BE2C (cell line): ENCODE data around the gene SLC4A7.

Source experiments
- DNase-seq: peaks from one replicate; pipeline ENCODE4 v3.0.0-alpha.2; 2020
- H3K27me3 ChIP-seq: fragments of 250-450 bp; sonication (Bioruptor Pico); 2 replicates; pipeline ENCODE4 v1.5.1; 2020; ENCODE audit warnings: mild to moderate bottlenecking
- H3K36me3 ChIP-seq: fragments of 250-450 bp; sonication (Bioruptor Pico); 2 replicates; pipeline ENCODE4 v1.5.1; 2020; ENCODE audit warnings: mild to moderate bottlenecking
- H3K4me1 ChIP-seq: fragments of 250-450 bp; sonication (Bioruptor Pico); 2 replicates; pipeline ENCODE4 v1.5.1; 2020
- H3K4me3 ChIP-seq: 2 replicates; pipeline ENCODE4 v1.5.1; 2011; ENCODE audit warnings: low read depth, low read length
- H3K9me3 ChIP-seq: fragments of 250-450 bp; sonication (Bioruptor Pico); 2 replicates; pipeline ENCODE4 v1.5.1; 2020
- TF ChIP-seq, protein P1 (sequence below): IDR thresholded peaks from 2 replicates; pipeline ENCODE4 v1.5.1; 2012; ENCODE audit warnings: mild to moderate bottlenecking, low read depth, low read length

The SLC4A7 gene

DNA sequence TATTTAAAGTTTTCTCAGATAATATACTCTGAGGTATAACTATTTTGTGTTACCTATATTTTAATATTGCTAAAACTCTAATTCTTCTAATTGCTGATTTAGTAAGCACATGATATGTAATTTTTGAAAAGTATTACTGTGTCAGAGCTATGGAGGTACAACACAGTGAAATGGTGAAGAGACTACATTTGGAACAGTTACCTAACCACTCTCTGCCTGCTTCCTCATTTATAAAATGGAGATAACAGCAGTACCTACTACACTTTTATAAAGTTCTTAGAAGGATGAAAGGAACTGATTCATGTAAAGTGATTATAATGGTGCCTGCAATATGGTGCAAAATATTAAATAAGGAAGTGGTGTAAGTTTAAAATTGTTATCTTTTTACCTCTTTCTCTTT, 98.7 kb downstream of the SLC4A7 start:
- H3K4me1 ChIP-seq = no peaks in the 10 kb centered on the region
- no peaks in the 10 kb centered on the region for H3K9me3 ChIP-seq
- no peaks in the 10 kb centered on the region for H3K27me3 ChIP-seq
- H3K36me3 ChIP-seq = no peaks in the 10 kb centered on the region
- DNase-seq = no peak
- TF ChIP-seq, protein P1, sequence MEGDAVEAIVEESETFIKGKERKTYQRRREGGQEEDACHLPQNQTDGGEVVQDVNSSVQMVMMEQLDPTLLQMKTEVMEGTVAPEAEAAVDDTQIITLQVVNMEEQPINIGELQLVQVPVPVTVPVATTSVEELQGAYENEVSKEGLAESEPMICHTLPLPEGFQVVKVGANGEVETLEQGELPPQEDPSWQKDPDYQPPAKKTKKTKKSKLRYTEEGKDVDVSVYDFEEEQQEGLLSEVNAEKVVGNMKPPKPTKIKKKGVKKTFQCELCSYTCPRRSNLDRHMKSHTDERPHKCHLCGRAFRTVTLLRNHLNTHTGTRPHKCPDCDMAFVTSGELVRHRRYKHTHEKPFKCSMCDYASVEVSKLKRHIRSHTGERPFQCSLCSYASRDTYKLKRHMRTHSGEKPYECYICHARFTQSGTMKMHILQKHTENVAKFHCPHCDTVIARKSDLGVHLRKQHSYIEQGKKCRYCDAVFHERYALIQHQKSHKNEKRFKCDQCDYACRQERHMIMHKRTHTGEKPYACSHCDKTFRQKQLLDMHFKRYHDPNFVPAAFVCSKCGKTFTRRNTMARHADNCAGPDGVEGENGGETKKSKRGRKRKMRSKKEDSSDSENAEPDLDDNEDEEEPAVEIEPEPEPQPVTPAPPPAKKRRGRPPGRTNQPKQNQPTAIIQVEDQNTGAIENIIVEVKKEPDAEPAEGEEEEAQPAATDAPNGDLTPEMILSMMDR = no peak
- no peak overlapping the region for H3K4me3 ChIP-seq

DNA sequence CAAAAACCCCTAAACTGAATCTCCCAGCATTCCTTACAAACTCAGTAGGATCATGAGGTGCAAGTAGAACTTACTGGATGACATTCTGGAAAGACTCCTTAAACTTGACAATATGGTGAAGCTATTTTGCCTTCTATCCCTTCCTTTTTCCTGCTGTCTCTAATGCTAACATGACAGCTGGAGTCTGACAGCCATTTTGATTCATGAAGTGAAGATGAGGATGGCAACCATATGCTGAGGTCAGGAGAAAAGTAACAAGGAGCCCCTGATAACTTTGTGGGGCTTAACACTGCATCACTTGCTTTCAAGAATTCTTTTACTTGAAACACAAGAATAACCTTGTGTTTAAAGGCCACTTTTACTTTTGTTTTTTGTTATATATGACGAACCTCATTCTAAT, 100.0 kb downstream of the SLC4A7 start:
- Histone ChIP-seq H3K4me3 (no peak overlapping the region), H3K36me3 (no peaks in the 10 kb centered on the region), H3K9me3 (no peaks in the 10 kb centered on the region), H3K27me3 (no peaks in the 10 kb centered on the region), H3K4me1 (no peaks in the 10 kb centered on the region)
- TF ChIP-seq, protein P1 = no peak
- no peak for DNase-seq

DNA sequence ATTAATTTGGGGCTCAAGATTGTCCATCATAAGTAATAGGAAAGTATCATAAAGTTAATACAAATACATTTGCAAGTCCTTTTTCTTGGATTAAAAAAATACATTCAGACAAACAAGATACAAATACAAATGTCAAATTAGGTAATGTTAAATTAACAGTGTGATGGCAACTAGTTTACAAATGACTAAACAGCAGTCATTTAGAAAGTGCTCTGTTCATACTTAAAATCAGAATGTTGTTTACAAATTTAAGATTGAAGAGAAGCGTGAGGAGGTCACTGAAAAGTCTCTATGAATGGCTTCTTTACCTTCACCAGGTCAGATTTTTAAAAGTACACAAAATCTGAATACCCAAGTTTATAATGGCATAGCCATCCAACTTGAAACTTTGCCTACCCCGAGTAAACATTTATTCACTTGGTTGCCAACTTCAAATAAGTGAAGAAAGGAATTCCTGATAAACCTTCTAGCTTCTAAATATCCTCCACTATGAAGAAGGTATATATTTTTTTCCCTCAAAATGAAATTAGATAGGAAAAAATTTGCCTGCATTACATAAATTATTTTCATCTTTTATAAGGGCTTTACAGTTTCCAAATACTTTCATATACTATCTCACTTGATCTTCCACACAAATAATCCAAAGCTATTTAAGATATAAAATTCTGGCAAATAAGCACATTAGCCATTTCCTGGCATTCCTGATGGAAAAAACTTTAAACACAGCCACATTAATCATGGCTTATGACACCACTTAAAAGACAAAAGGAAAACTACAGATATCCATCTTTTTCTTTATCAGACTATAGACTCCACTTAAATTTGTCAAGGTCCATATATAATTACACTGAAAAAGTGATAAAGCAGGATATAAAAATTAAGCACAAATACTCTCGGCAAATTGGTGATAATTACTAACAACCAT, 103.5 kb downstream of the SLC4A7 start:
- H3K27me3 ChIP-seq = no peaks in the 10 kb centered on the region
- no peak overlapping the region for H3K4me3 ChIP-seq
- H3K36me3 ChIP-seq = no peaks in the 10 kb centered on the region
- no peak for DNase-seq
- no peaks in the 10 kb centered on the region for H3K9me3 ChIP-seq
- H3K4me1 ChIP-seq = no peaks in the 10 kb centered on the region
- TF ChIP-seq, protein P1 = no peak

DNA sequence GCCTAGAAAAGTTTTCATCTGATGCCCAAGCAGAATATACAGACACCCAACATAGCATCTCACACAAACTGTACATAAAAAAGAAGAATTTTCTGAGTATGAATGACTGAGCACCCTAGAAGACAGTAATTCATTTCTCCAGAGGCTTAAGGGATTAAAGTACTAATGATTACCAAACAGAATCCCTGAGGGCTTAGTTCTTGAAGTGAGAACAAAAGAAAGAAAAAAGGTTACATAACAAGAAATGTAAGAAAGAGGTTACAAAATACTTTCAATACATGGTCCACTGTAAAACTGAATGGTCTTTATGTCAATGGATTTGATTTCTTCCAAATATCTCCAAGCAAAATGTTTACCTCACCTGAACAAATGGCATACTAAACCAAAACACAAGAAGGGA, 105.9 kb downstream of the SLC4A7 start:
- no peaks in the 10 kb centered on the region for H3K9me3 ChIP-seq
- no peaks in the 10 kb centered on the region for H3K36me3 ChIP-seq
- no peak overlapping the region for H3K4me3 ChIP-seq
- no peak for DNase-seq
- H3K4me1 ChIP-seq = no peaks in the 10 kb centered on the region
- TF ChIP-seq, protein P1 = no peak
- no peaks in the 10 kb centered on the region for H3K27me3 ChIP-seq

DNA sequence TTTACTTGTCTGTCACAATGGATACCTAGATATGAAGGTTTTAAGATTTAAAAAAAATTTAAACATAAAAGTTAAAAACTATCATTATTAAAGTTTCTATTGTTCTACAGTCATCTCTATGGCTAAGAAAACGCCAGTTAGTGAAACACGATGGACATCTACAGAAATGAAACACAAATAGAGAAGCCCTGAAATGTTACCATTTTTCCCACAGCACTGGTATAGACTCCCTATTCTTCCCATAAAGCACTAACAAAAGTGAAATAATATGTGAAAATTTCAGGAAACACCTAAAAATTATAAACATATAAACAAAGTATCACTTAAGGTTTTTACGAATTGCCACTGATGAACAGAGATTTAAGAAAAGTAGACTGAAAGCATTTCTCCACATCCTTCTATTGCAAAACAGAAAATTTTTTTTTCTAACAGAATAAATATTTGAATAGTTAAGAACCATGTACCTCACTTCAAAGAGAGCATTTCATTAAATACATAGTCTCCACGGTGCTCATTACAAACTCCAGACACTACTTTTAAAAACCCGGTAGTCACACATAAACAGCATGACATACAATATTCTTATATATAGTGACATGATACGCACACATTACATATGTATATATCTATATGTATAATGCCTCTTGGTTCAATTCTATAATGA, 107.9 kb downstream of the SLC4A7 start:
- H3K4me3 ChIP-seq = no peak overlapping the region
- no peaks in the 10 kb centered on the region for H3K9me3 ChIP-seq
- no peaks in the 10 kb centered on the region for H3K36me3 ChIP-seq
- H3K27me3 ChIP-seq = no peaks in the 10 kb centered on the region
- H3K4me1 ChIP-seq = no peaks in the 10 kb centered on the region
- no peak for DNase-seq
- TF ChIP-seq, protein P1 = no peak
